Pons (tissue), 1 donor: Measurements from ENCODE around the gene GNRHR.
A peak's percentile ranks its signal among the peaks of the same experiment; 100 is the strongest.

Experiments
- DNase-seq: peaks from one replicate; pipeline ENCODE4 v3.0.0-alpha.2; 2016; ENCODE audit warnings: low spot score

The GNRHR gene

DNA sequence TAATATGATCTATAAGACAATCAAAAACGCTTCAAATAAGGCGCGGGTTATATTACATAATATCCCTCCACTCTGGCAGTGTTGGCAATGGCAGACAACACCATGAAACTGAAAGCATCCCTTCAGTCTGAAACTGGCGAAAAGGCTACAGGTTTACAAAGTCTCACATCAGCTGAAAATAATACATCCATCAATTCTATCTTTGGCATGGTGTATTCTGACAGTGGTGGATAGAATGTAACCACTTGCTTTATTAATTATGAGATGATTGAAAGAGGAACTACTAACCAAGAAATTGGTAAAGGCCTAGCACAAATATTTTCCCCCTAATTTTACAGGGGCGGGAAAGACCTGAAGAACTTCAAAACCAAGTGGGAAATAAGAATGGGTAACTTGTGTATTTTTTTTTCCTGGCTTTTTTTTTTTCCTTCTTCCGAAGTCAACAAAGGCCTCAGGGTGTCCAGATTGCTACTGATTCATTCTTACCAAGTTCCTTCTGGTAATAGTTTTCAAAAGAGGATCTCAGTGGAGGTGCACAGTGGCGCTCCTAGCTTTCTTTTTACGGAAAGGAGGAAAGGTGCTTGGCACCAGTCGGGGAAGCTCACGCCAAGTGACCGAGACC, 54.0 kb downstream of the GNRHR start:
- peak; percentile 48 for DNase-seq

- no peak for DNase-seq
These were observed 54.6 kb downstream of the GNRHR start for GRCh38 chr4:67699603-67700002.

DNA sequence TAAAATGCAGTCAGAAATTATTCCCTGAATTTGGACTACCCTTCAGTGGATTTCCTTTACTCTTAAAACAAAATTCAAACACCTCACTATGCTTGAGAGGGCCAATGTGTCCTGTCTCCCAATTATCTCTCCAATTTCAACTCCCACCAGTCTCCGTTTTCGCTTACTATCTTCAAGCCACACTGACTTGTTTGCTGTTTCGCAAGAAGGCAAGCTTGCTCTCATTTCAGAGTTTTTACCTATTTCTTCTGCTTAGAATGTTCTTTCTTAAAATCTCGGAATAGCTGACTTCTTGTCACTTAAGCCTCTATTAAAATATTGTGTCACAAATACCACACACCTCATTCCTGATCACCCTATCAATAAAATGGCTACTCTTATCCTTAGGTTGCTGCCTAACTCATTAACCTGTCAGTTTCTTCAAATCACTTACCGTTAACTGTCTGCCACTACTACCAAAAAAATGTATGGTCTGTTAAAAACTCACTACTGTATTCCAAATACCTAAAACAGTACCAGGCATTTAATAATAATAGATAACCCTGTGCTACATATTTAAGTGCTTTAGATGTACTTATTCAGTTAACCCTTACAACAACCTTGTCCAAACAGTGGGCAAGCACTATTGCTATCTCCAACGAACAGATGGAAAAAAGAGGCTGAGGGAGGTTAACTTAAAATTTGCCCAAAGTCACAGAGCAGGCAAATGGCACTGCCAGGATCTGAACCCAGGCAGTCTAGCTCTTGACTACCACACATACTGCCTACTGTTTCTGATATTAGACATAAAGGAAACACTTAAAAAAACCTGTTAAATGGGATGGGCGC, 56.1 kb downstream of the GNRHR start:
- no peak for DNase-seq

DNA sequence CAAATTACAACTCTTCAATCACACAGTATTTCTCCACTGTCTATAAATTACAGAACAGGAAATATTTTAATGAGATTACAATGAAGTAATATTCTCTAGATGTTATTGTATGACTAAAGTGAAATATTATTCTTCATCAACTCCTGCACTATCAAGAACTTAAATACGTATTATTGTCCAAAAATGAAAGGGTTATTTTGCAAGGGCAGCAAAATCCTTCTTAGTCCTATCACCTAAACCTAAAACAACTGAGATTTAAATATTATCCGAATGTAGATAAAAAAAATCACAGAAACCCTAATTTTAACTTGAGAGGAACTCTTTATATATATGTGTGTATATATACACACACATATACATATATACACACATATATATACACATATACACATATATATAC, 58.1 kb downstream of the GNRHR start:
- DNase-seq, result no peak

- DNase-seq, result no peak
These were observed 59.5 kb downstream of the GNRHR start for GRCh38 chr4:67694662-67695061.

GRCh38 chr4:67691328-67691727, 62.9 kb downstream of the GNRHR start:
- no peak for DNase-seq
